Left ventricle myocardium inferior (tissue), 1 donor: Measurements from ENCODE around the gene FLRT1. TPM values are rescaled to one million over a fixed set of nuclear protein-coding genes. Genes with fewer than 3 reads are reported as not detected.
"Not testable (repeated sequence)": the region's sequence is repeated elsewhere in the genome, so short reads cannot be mapped to it uniquely, and the experiment has no call there.

Experiments
- DNase-seq: peaks from one replicate; pipeline ENCODE4 v3.0.0-alpha.2; 2020
- H3K27ac ChIP-seq: fragments of 200-600 bp; replicated peaks from 2 replicates; pipeline ENCODE4 v1.8.0; 2021
- H3K27me3 ChIP-seq: fragments of 200-600 bp; 2 replicates; pipeline ENCODE4 v1.8.0; 2021; ENCODE audit warnings: low read depth
- H3K36me3 ChIP-seq: fragments of 200-600 bp; 2 replicates; pipeline ENCODE4 v1.8.0; 2021
- H3K4me1 ChIP-seq: fragments of 200-600 bp; 2 replicates; pipeline ENCODE4 v1.8.0; 2021
- H3K4me3 ChIP-seq: fragments of 200-600 bp; 2 replicates; pipeline ENCODE4 v1.8.0; 2021; ENCODE audit warnings: mild to moderate bottlenecking, moderate library complexity
- H3K9me3 ChIP-seq: fragments of 200-600 bp; replicated peaks from 2 replicates; pipeline ENCODE4 v1.8.0; 2021
- CTCF ChIP-seq: fragments of 200-600 bp; IDR thresholded peaks from 2 replicates; pipeline ENCODE4 v1.8.0; 2021; ENCODE audit warnings: antibody characterized with exemption, mild to moderate bottlenecking, borderline replicate concordance
- intact Hi-C: fragments of 100-400 bp; cut with micrococcal nuclease; formaldehyde crosslinking; loops from one replicate; pipeline ENCODE4 v1.11.0; 2022
- total RNA-seq: library from RNA; stranded (reverse); fragmentation: NEBNext Ultra II Directional; extraction: Animal tissue kit (Norgen Biotek cat#: 25700); gene quantifications from one replicate; pipeline ENCODE4 v1.2.1, GENCODE V29; 2021
- donor health status: DM: no; HTN: yes; CAD: no; lungs with severe emphysema.

The FLRT1 gene
- total RNA-seq, 1 donor from 2014 or later, result 0.44 TPM

GRCh38 chr11:64044730-64045393 lies 9.1 kb downstream of the FLRT1 start:
- Histone ChIP-seq H3K36me3 (no peaks in the 10 kb centered on the region), H3K27ac (no peak overlapping the region), H3K4me1 (no peaks in the 10 kb centered on the region), H3K9me3 (no peaks in the 10 kb centered on the region), H3K27me3 (no peaks in the 10 kb centered on the region), H3K4me3 (no peak overlapping the region)
- intact Hi-C loops, result no loop called here
- no peak for DNase-seq
- no peak for TF ChIP-seq CTCF

- no peaks in the 10 kb centered on the region for H3K27me3 ChIP-seq
- no peak overlapping the region for H3K27ac ChIP-seq
- no peaks in the 10 kb centered on the region for H3K4me1 ChIP-seq
- intact Hi-C loops, result no loop called here
- no peaks in the 10 kb centered on the region for H3K36me3 ChIP-seq
- no peaks in the 10 kb centered on the region for H3K9me3 ChIP-seq
- TF ChIP-seq CTCF, result no peak
- no peak for DNase-seq
- H3K4me3 ChIP-seq, result no peak overlapping the region
Measured at GRCh38 chr11:64045700-64046099, 10.0 kb downstream of the FLRT1 start.

GRCh38 chr11:64047373-64047772 lies 11.6 kb downstream of the FLRT1 start:
- H3K4me3 ChIP-seq, intact Hi-C loops, H3K4me1 ChIP-seq, H3K27me3 ChIP-seq, H3K9me3 ChIP-seq, H3K27ac ChIP-seq, DNase-seq, H3K36me3 ChIP-seq: not testable (repeated sequence)

- no peak for TF ChIP-seq CTCF
- H3K27me3 ChIP-seq, result no peaks in the 10 kb centered on the region
- intact Hi-C loops, result no loop called here
- H3K36me3 ChIP-seq, result no peaks in the 10 kb centered on the region
- no peak for DNase-seq
- no peaks in the 10 kb centered on the region for H3K9me3 ChIP-seq
- no peaks in the 10 kb centered on the region for H3K4me1 ChIP-seq
- H3K27ac ChIP-seq, result no peak overlapping the region
- H3K4me3 ChIP-seq, result no peak overlapping the region
Measured at GRCh38 chr11:64048042-64048854, 12.5 kb downstream of the FLRT1 start.

- Histone ChIP-seq H3K27ac (no peak overlapping the region), H3K36me3 (no peaks in the 10 kb centered on the region), H3K4me3 (no peak overlapping the region), H3K27me3 (no peaks in the 10 kb centered on the region), H3K4me1 (peaks cover 6% of the 10 kb centered on the region), H3K9me3 (no peaks in the 10 kb centered on the region)
- no peak for TF ChIP-seq CTCF
- intact Hi-C loops, result no loop called here
- DNase-seq, result no peak
Measured at GRCh38 chr11:64049509-64049908, 13.8 kb downstream of the FLRT1 start.

GRCh38 chr11:64051297-64051696 lies 15.6 kb downstream of the FLRT1 start:
- H3K4me1 ChIP-seq, result peaks cover 24% of the 10 kb centered on the region
- H3K9me3 ChIP-seq, result no peaks in the 10 kb centered on the region
- H3K36me3 ChIP-seq, result no peaks in the 10 kb centered on the region
- H3K27me3 ChIP-seq, result no peaks in the 10 kb centered on the region
- TF ChIP-seq CTCF, result no peak
- no peak overlapping the region for H3K4me3 ChIP-seq
- no peak for DNase-seq
- intact Hi-C loops, result no loop called here
- H3K27ac ChIP-seq, result no peak overlapping the region
